Transverse colon (tissue), 4 donors: ENCODE measurements around the gene LDHD. TPM values are rescaled to one million over a fixed set of nuclear protein-coding genes. Genes with fewer than 3 reads are reported as not detected.

ENCODE experiments used
- DNase-seq: peaks from one replicate; pipeline ENCODE4 v3.0.0-alpha.2; 2019
- H3K27ac ChIP-seq, 4 donors: fragments of 200-600 bp; sonication (generic); 2 replicates each; pipeline ENCODE4 v1.5.1; 2016 to 2018; ENCODE audit warnings: inconsistent platforms in 4 of 4
- H3K27me3 ChIP-seq: fragments of 200-600 bp; sonication (generic); 2 replicates; pipeline ENCODE4 v1.5.1; 2017; ENCODE audit warnings: inconsistent platforms
- H3K36me3 ChIP-seq, 4 donors: fragments of 200-600 bp; sonication (generic); 2 replicates each; pipeline ENCODE4 v1.5.1; 2017 to 2019; ENCODE audit warnings: inconsistent platforms in 4 of 4
- H3K4me1 ChIP-seq, 4 donors: fragments of 200-600 bp; sonication (generic); 2 replicates each; pipeline ENCODE4 v1.5.1; 2017 to 2020; ENCODE audit warnings: inconsistent platforms in 4 of 4
- H3K4me3 ChIP-seq, 4 donors: fragments of 200-600 bp; sonication (generic); 1 replicate in 1 of 4; 2 replicates in 3 of 4; pipeline versions ENCODE4 v1.5.1 to v1.6.1; 2017 to 2019; ENCODE audit warnings: inconsistent platforms in 4 of 4
- H3K9me3 ChIP-seq, 2 donors: fragments of 200-600 bp; sonication (generic); 2 replicates each; pipeline ENCODE4 v1.5.1; 2017 to 2019; ENCODE audit warnings: inconsistent platforms in 2 of 2
- EP300 ChIP-seq: sonication (generic); formaldehyde crosslinking; IDR thresholded peaks from one replicate; pipeline ENCODE4 v1.6.1; 2017; ENCODE audit warnings: antibody characterized with exemption, low read depth
- POLR2A ChIP-seq: fragments of 450-650 bp; IDR thresholded peaks from one replicate; pipeline ENCODE4 v1.6.1; 2016; ENCODE audit warnings: antibody characterized with exemption, mild to moderate bottlenecking, moderate library complexity
- POLR2AphosphoS5 ChIP-seq, 3 donors: sonication (generic); formaldehyde crosslinking; IDR thresholded peaks; one replicate each; pipeline ENCODE4 v1.6.1; 2016; ENCODE audit warnings: antibody characterized with exemption in 3 of 3
- WGBS, 2 donors: methylation state at CpG; one replicate each; pipeline ENCODE4 v1.1.5; 2018; ENCODE audit warnings: low coverage in 1 of 2; 5-methylcytosine and 5-hydroxymethylcytosine counted together
- in situ Hi-C, 4 donors: fragments of 200-750 bp; cut with MboI; loops; one replicate each; pipeline versions ENCODE4 v1.15.0 to v1.15.1; 2017; ENCODE audit warnings: low sequenced_read_pairs in 3 of 4, low pct_ligation_motif_present in 1 of 4, low pct_unique_long_range_greater_than_20kb in 1 of 4
- intact Hi-C: fragments of 100-400 bp; cut with DNase I; formaldehyde crosslinking; loops from one replicate; pipeline ENCODE4 v1.15.1; 2023; ENCODE audit warnings: low total_unique reads
- total RNA-seq, 4 donors: library from RNA; depleted of rRNA; stranded (reverse); fragments of >200 nt; gene quantifications; one replicate each; pipeline ENCODE4 v1.1.0, GENCODE V29; 2016
- TF ChIP-seq, protein P1 (sequence below), 5 experiments: fragments of 200-600 bp in 3 of 5; fragments of 450-650 bp in 2 of 5; sonication (generic) in 3 of 5; IDR thresholded peaks; 1 replicate in 2 of 5; 2 replicates in 3 of 5; pipeline ENCODE4 v1.5.1; 2016 to 2017; ENCODE audit warnings: antibody characterized with exemption in 5 of 5, inconsistent platforms in 3 of 5, mild to moderate bottlenecking in 2 of 5, moderate library complexity in 1 of 5

Gene LDHD
- total RNA-seq, 4 donors from 2014 or later, result 38.4 to 198 (median 104) TPM

DNA sequence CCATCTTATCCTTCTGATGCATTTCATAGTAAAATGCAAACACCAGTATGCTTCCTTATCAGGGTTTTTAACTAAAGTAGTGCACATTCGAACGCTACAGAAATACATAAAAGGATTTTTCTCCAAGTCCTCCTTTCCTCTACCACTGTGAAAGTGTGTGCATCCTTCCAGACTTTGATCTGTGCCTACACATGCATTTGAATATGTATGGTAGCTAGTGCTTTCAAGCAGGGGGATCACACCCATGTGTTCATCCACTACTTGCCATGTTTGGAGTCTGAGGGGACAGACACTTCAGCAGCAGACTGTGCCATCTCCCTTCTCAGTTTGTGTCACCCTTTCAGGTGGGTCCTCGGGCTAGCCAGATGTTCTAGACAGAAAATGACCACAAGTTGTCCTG lies 14.9 kb downstream of the LDHD start:
- no peak overlapping the region for H3K27ac ChIP-seq
- intact Hi-C loops (no loop called here), in situ Hi-C loops (loop anchor here in 3 of 4 donors (10.0 to 25.0 kb wide), 2 partner anchors 107 to 389 kb away; partner anchors contain the start of genes ZNRF1 (in 2 of the 3) and MLKL (in 1 of the 3))
- H3K36me3 ChIP-seq, result no peaks in the 10 kb centered on the region
- H3K9me3 ChIP-seq, result no peaks in the 10 kb centered on the region
- WGBS, 2 donors, result 90 to 91% methylated on average over 2 to 3 of the region's 3 CpGs
- no peak overlapping the region for H3K4me3 ChIP-seq
- DNase-seq, result no peak
- H3K4me1 ChIP-seq, result peaks cover 22 to 57% (median 35%) of the 10 kb centered on the region in 4 donors
- H3K27me3 ChIP-seq, result no peaks in the 10 kb centered on the region
- TF ChIP-seq POLR2AphosphoS5 (IDR thresholded peaks at IDR 0.05) (no peak), POLR2A (no peak), EP300 (no peak)
- TF ChIP-seq, protein P1, sequence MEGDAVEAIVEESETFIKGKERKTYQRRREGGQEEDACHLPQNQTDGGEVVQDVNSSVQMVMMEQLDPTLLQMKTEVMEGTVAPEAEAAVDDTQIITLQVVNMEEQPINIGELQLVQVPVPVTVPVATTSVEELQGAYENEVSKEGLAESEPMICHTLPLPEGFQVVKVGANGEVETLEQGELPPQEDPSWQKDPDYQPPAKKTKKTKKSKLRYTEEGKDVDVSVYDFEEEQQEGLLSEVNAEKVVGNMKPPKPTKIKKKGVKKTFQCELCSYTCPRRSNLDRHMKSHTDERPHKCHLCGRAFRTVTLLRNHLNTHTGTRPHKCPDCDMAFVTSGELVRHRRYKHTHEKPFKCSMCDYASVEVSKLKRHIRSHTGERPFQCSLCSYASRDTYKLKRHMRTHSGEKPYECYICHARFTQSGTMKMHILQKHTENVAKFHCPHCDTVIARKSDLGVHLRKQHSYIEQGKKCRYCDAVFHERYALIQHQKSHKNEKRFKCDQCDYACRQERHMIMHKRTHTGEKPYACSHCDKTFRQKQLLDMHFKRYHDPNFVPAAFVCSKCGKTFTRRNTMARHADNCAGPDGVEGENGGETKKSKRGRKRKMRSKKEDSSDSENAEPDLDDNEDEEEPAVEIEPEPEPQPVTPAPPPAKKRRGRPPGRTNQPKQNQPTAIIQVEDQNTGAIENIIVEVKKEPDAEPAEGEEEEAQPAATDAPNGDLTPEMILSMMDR (IDR thresholded peaks at IDR 0.05), result no peak

DNA sequence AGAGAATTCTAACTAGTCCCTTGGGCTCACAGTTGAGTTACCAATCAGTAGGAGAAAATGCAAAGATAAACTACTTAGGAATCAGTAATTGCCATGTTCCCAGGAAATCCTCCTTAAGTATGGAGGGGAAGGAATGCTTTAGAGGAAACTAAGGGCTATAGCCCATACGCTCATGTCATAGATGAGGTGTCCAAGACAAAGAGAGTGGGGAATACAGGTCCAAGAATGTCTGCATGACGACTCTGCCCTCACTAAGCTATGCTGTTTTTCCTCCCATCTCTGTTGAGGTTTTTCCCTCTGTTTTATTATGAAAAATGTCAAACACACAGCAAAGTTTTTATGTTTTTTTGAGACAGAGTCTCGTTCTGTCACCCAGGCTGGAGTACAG lies 16.0 kb downstream of the LDHD start:
- Histone ChIP-seq H3K4me1 (peaks cover 20 to 53% (median 30%) of the 10 kb centered on the region in 4 donors), H3K4me3 (no peak overlapping the region), H3K27me3 (no peaks in the 10 kb centered on the region), H3K27ac (no peak overlapping the region), H3K9me3 (no peaks in the 10 kb centered on the region), H3K36me3 (no peaks in the 10 kb centered on the region)
- in situ Hi-C loops, result loop anchor here in 3 of 4 donors (10.0 to 25.0 kb wide), 2 partner anchors 106 to 388 kb away; partner anchors contain the start of genes ZNRF1 (in 2 of the 3) and MLKL (in 1 of the 3)
- intact Hi-C loops, result no loop called here
- TF ChIP-seq POLR2A, result no peak
- no peak for TF ChIP-seq EP300
- TF ChIP-seq, protein P1 (IDR thresholded peaks at IDR 0.05), result no peak
- no peak for TF ChIP-seq POLR2AphosphoS5 (IDR thresholded peaks at IDR 0.05)
- 83 to 90% methylated on average over 2 to 3 of the region's 3 CpGs for WGBS, 2 donors
- DNase-seq, result no peak

DNA sequence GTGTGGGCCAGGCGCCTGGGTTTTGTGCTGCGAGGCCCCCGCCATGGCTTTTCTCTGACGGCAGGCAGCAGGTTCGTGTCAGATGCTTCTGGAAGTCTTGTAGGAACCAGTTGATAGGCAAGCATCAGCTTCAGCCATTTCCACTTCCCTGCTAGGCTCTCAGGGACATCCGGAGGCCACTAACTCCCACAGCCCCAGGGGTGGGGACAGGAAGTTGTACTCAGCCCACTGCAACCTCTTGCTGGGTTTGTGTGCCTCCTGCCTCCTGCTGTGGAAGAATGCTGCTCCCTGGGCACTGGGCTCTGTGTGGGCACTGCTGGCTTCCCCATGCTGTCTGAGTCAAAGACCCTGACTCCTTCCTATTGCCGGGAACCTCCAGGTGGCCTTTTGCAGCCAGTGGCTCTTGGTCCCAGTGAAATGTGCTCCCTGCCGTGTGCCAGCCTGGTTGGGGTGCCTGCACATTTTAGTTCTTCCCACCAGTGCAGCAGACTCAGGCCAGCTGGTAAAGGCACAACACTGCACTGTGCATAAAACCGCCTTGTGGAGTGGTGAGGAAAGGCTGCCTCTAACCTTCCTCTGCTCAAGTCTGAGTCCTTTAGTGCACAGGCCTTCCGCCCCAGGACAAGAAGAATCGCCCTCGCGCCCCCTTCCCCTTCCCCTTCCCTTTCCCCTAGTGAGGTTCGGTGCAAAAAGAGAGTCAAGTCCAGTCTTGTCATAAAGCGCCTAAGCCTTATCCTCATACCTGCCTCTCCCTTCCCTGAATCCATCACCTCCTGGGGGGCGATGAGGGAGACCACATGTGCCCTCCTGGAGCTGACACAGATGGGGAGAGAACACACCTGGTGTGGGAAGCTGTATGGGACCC lies 16.6 kb downstream of the LDHD start:
- intact Hi-C loops (no loop called here), in situ Hi-C loops (loop anchor here in 3 of 4 donors (10.0 to 25.0 kb wide), 2 partner anchors 105 to 388 kb away; partner anchors contain the start of genes ZNRF1 (in 2 of the 3) and MLKL (in 1 of the 3))
- Histone ChIP-seq H3K4me3 (no peak overlapping the region), H3K27ac (peak overlapping the region; percentile 4 to 58 (median 22)), H3K36me3 (no peaks in the 10 kb centered on the region), H3K9me3 (no peaks in the 10 kb centered on the region), H3K27me3 (no peaks in the 10 kb centered on the region), H3K4me1 (peaks cover 15 to 47% (median 24%) of the 10 kb centered on the region in 4 donors)
- WGBS, 2 donors, result 77 to 100% methylated on average over 3 to 16 of the region's 16 CpGs
- TF ChIP-seq POLR2AphosphoS5 (IDR thresholded peaks at IDR 0.05), result no peak
- TF ChIP-seq, protein P1 (IDR thresholded peaks at IDR 0.05), result no peak
- no peak for DNase-seq

DNA sequence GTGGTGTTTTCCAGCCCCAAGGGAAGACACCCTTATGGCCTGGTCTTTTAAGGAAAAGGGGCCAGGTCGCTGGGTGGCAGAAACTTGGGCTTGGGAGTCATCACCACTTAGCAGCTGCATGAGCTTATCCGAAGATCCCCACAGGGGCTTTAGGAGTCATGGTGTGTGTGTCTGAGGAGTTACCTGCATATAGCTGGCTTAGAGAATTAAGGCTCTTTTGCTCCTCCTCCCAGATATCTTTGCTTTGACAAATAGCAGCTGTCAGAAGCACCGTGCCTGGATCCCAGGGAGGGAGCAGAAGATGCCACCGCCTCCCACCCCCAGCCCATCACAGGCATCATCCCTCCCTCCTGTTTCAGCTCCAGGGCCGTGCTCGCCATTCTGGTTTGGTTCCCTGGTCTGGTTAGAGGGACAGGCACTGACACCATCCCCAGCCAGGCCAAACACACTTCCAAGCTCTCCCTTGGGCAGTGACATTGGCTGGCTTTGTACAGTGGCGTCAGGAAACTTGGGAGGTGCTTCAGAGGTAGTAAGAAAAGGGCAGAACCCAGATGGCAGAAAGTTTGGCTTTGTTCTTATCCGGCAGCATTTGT lies 17.4 kb downstream of the LDHD start:
- intact Hi-C loops (no loop called here), in situ Hi-C loops (no loop called here)
- 77% methylated on average over 8 of the region's 8 CpGs; no CpG with 5 or more reads in 1 of the 2 donors for WGBS, 2 donors
- TF ChIP-seq EP300 (no peak), POLR2A (no peak), POLR2AphosphoS5 (IDR thresholded peaks at IDR 0.05) (no peak)
- Histone ChIP-seq H3K4me3 (no peak overlapping the region), H3K27me3 (no peaks in the 10 kb centered on the region), H3K36me3 (no peaks in the 10 kb centered on the region), H3K27ac (peak overlapping the region; percentile 4 to 58 (median 22)), H3K9me3 (no peaks in the 10 kb centered on the region), H3K4me1 (peaks cover 15 to 41% (median 20%) of the 10 kb centered on the region in 4 donors)
- DNase-seq, result no peak
